Spleen (tissue), 11 donors: ENCODE results near the gene ALS2CL. TPM values are rescaled to one million over a fixed set of nuclear protein-coding genes. Genes with fewer than 3 reads are reported as not detected.
A peak's percentile ranks its signal among the peaks of the same experiment; 100 is the strongest.

Source experiments
- DNase-seq: peaks from one replicate; pipeline ENCODE4 v3.0.0-alpha.2; 2020
- H3K27ac ChIP-seq, 8 donors: fragments of 200-600 bp; sonication (generic) in 7 of 8; 1 replicate in 4 of 8; 2 replicates in 4 of 8; pipeline versions ENCODE4 v1.5.0 to v1.8.0; 2016 to 2021; ENCODE audit warnings: inconsistent platforms in 4 of 8, mild to moderate bottlenecking in 4 of 8, moderate library complexity in 1 of 8
- H3K27me3 ChIP-seq, 7 donors: fragments of 200-600 bp; sonication (generic) in 6 of 7; replicated peaks in 1 of 7; 1 replicate in 4 of 7; 2 replicates in 3 of 7; pipeline versions ENCODE4 v1.5.0 to v1.8.0; 2016 to 2021; ENCODE audit warnings: inconsistent platforms in 3 of 7, mild to moderate bottlenecking in 1 of 7
- H3K36me3 ChIP-seq, 6 donors: fragments of 200-600 bp; sonication (generic) in 5 of 6; 1 replicate in 4 of 6; 2 replicates in 2 of 6; pipeline versions ENCODE4 v1.5.0 to v1.8.0; 2016 to 2021; ENCODE audit warnings: inconsistent platforms in 2 of 6
- H3K4me1 ChIP-seq, 6 donors: fragments of 200-600 bp; sonication (generic) in 5 of 6; 1 replicate in 3 of 6; 2 replicates in 3 of 6; pipeline versions ENCODE4 v1.5.0 to v1.8.0; 2016 to 2021; ENCODE audit warnings: inconsistent platforms in 3 of 6
- H3K4me3 ChIP-seq, 8 donors: fragments of 200-600 bp; sonication (generic) in 7 of 8; 1 replicate in 4 of 8; 2 replicates in 4 of 8; pipeline versions ENCODE4 v1.5.0 to v1.8.0; 2016 to 2021; ENCODE audit warnings: inconsistent platforms in 4 of 8, mild to moderate bottlenecking in 4 of 8, moderate library complexity in 2 of 8
- H3K9me3 ChIP-seq, 8 donors: fragments of 200-600 bp; sonication (generic) in 7 of 8; 1 replicate in 4 of 8; 2 replicates in 4 of 8; pipeline versions ENCODE4 v1.5.0 to v1.8.0; 2016 to 2021; ENCODE audit warnings: inconsistent platforms in 4 of 8
- CTCF ChIP-seq, 11 experiments: fragments of 200-600 bp in 7 of 11; fragments of 450-650 bp in 4 of 11; sonication (generic) in 4 of 11; IDR thresholded peaks in 8 of 11; conservative IDR thresholded peaks in 3 of 11; 1 replicate in 7 of 11; 2 replicates in 4 of 11; pipeline versions ENCODE4 v1.4.0 to v1.8.0; 2016 to 2021; ENCODE audit warnings: antibody characterized with exemption in 11 of 11, inconsistent platforms in 4 of 11, mild to moderate bottlenecking in 1 of 11
- POLR2A ChIP-seq, 3 donors: fragments of 450-650 bp; IDR thresholded peaks; one replicate each; pipeline ENCODE4 v1.5.1; 2017; ENCODE audit warnings: antibody characterized with exemption in 3 of 3, mild to moderate bottlenecking in 1 of 3
- POLR2AphosphoS5 ChIP-seq, 3 donors: sonication (generic); formaldehyde crosslinking; IDR thresholded peaks; one replicate each; pipeline ENCODE4 v1.5.1; 2017; ENCODE audit warnings: antibody characterized with exemption in 3 of 3
- WGBS, 5 donors: extraction: QIAGEN DNeasy Blood & Tissue Kit in 3 of 5; methylation state at CpG; one replicate each; pipeline versions ENCODE4 v1.1.5 to v1.1.7; 2013 to 2018; 5-methylcytosine and 5-hydroxymethylcytosine counted together
- intact Hi-C: fragments of 100-400 bp; cut with DNase I; formaldehyde crosslinking; loops from one replicate; pipeline ENCODE4 v1.15.0; 2023; ENCODE audit warnings: low total_unique reads
- polyA plus RNA-seq, 3 donors: library from polyadenylated mRNA; stranded (reverse); fragments of 200-250 nt; gene quantifications; one replicate each; pipeline ENCODE4 v1.2.1, GENCODE V29; 2013
- total RNA-seq, 7 donors: library from RNA; depleted of rRNA in 3 of 7; stranded (reverse); fragments of >200 nt in 3 of 7; fragmentation: NEBNext Ultra II Directional in 4 of 7; extraction: Animal tissue kit (Norgen Biotek cat#: 25700) in 4 of 7; gene quantifications; one replicate each; pipeline versions ENCODE4 v1.1.0 to v1.2.1, GENCODE V29; 2016 to 2021
- donor health status: healthy with polysubstance abuse.
- donor health status: DM: no; HTN: no; CAD: no; lungs with moderate emphysema.
- donor health status: DM: no; HTN: no; CAD: no.
- donor health status: Bipolar disorder and iron deficiency.
- donor health status: healthy.
- donor health status: DM: no; HTN: no; CAD: no.
- donor health status: DM: yes; HTN: yes; CAD: no.

ALS2CL gene
- total and polyA plus RNA-seq, 10 donors, result 7.9 to 61.2 (median 31.9) TPM

- no peaks in the 10 kb centered on the region for H3K9me3 ChIP-seq
- H3K36me3 ChIP-seq, result no peaks in the 10 kb centered on the region
- peaks cover 0 to 22% (median 6%) of the 10 kb centered on the region in 7 donors for H3K27me3 ChIP-seq
- H3K27ac ChIP-seq, result no peak overlapping the region
- 85 to 94% (median 87%) methylated on average over 10 of the region's 10 CpGs for WGBS, 5 donors
- no peak for DNase-seq
- TF ChIP-seq POLR2A (IDR thresholded peaks at IDR 0.05), result no peak
- no peak for TF ChIP-seq POLR2AphosphoS5 (IDR thresholded peaks at IDR 0.05)
- no peak for TF ChIP-seq CTCF (IDR thresholded peaks at IDR 0.05 in 8 of 11, conservative IDR thresholded peaks at IDR 0.05 in 3 of 11)
- H3K4me1 ChIP-seq, result peaks cover 0 to 6% (median 0%) of the 10 kb centered on the region in 6 donors
- H3K4me3 ChIP-seq, result no peak overlapping the region
- intact Hi-C loops, result no loop called here
Measured at GRCh38 chr3:46714728-46715506, 21.4 kb upstream of the ALS2CL start.

GRCh38 chr3:46713898-46714552 lies 20.5 kb upstream of the ALS2CL start:
- intact Hi-C loops, result no loop called here
- TF ChIP-seq CTCF (IDR thresholded peaks at IDR 0.05 in 8 of 11, conservative IDR thresholded peaks at IDR 0.05 in 3 of 11) (no peak), POLR2A (IDR thresholded peaks at IDR 0.05) (no peak), POLR2AphosphoS5 (IDR thresholded peaks at IDR 0.05) (no peak)
- WGBS, 5 donors, result 64 to 84% (median 78%) methylated on average over 14 to 22 of the region's 22 CpGs
- H3K27ac ChIP-seq, result no peak overlapping the region
- H3K27me3 ChIP-seq, result peaks cover 0 to 18% (median 6%) of the 10 kb centered on the region in 7 donors
- DNase-seq, result peak; percentile 72
- H3K4me3 ChIP-seq, result no peak overlapping the region
- no peaks in the 10 kb centered on the region for H3K9me3 ChIP-seq
- H3K36me3 ChIP-seq, result no peaks in the 10 kb centered on the region
- H3K4me1 ChIP-seq, result peaks cover 0 to 6% (median 0%) of the 10 kb centered on the region in 6 donors

GRCh38 chr3:46713050-46713897 lies 19.8 kb upstream of the ALS2CL start:
- peak; percentile 48 for DNase-seq

More at GRCh38 chr3:46713050-46713897, 19.8 kb upstream of the ALS2CL start:
- intact Hi-C loops, result no loop called here
- Histone ChIP-seq H3K9me3 (no peaks in the 10 kb centered on the region), H3K4me1 (peaks cover 0 to 6% (median 0%) of the 10 kb centered on the region in 6 donors), H3K36me3 (no peaks in the 10 kb centered on the region), H3K4me3 (no peak overlapping the region), H3K27ac (no peak overlapping the region), H3K27me3 (peaks cover 0 to 13% (median 6%) of the 10 kb centered on the region in 7 donors)
- TF ChIP-seq POLR2AphosphoS5 (IDR thresholded peaks at IDR 0.05) (no peak), POLR2A (IDR thresholded peaks at IDR 0.05) (no peak), CTCF (IDR thresholded peaks at IDR 0.05 in 8 of 11, conservative IDR thresholded peaks at IDR 0.05 in 3 of 11) (no peak)
- 82 to 89% (median 83%) methylated on average over 14 of the region's 14 CpGs for WGBS, 5 donors
